A204.1 (cell line): ENCODE results near the gene FXYD1.
"Not testable (repeated sequence)": the region's sequence is repeated elsewhere in the genome, so short reads cannot be mapped to it uniquely, and the experiment has no call there.

Source experiments
- FAIRE-seq: peaks from 2 replicates; lab custom pipeline; 2012; peaks lifted over from hg19 to GRCh38; lab: Jason Lieb, UNC

The FXYD1 gene

GRCh38 chr19:35125749-35126623 is 12.6 kb upstream of the FXYD1 start:
- no peak for FAIRE-seq

GRCh38 chr19:35126624-35126959 is 12.0 kb upstream of the FXYD1 start:
- no peak for FAIRE-seq

- FAIRE-seq: no peak
Measured at GRCh38 chr19:35127871-35128270, 10.8 kb upstream of the FXYD1 start.

- no peak for FAIRE-seq
Measured at GRCh38 chr19:35128398-35129057, 10.1 kb upstream of the FXYD1 start.

- FAIRE-seq: not testable (repeated sequence)
Measured at GRCh38 chr19:35129724-35130274, 8.8 kb upstream of the FXYD1 start.

- FAIRE-seq: no peak
Measured at GRCh38 chr19:35130761-35131720, 7.6 kb upstream of the FXYD1 start.

GRCh38 chr19:35132254-35132653 is 6.4 kb upstream of the FXYD1 start:
- FAIRE-seq: no peak

GRCh38 chr19:35133826-35134225 is 4.8 kb upstream of the FXYD1 start:
- FAIRE-seq: no peak

- FAIRE-seq: no peak
Measured at GRCh38 chr19:35134601-35135242, 3.9 kb upstream of the FXYD1 start, which contains the start of gene LGI4. TSS of gene LGI4 (minus strand) at chr19:35135059. CDS start at chr19:35134680, 379 bp downstream.

- no peak for FAIRE-seq
Measured at GRCh38 chr19:35135389-35135909, 3.2 kb upstream of the FXYD1 start.

GRCh38 chr19:35136231-35136630 is 2.4 kb upstream of the FXYD1 start:
- FAIRE-seq: no peak

GRCh38 chr19:35136977-35137702 is 1.5 kb upstream of the FXYD1 start:
- FAIRE-seq: no peak

GRCh38 chr19:35140207-35140961 is 1.8 kb downstream of the FXYD1 start:
- no peak for FAIRE-seq

- no peak for FAIRE-seq
Measured at GRCh38 chr19:35140962-35141836, 2.6 kb downstream of the FXYD1 start.

GRCh38 chr19:35141837-35142605 is 3.4 kb downstream of the FXYD1 start:
- FAIRE-seq: no peak

- FAIRE-seq: no peak
Measured at GRCh38 chr19:35142606-35143230, 4.1 kb downstream of the FXYD1 start.

GRCh38 chr19:35143231-35143715 is 4.6 kb downstream of the FXYD1 start, which contains the start of gene FXYD7:
TSS of gene FXYD7 (plus strand) at chr19:35143255. CDS start at chr19:35143334, 79 bp downstream.
- no peak for FAIRE-seq
